Measurements from ENCODE around the gene MRGPRE.

Gene MRGPRE

GRCh38 chr11:3245071-3245470, 12.9 kb upstream of the MRGPRE start:
- Histone ChIP-seq H3K4me1 (ENCODE audit: control insufficient read depth in 1 of 2, insufficient read depth in 1 of 2, low read depth in 1 of 2, low read length in 1 of 2) (no peaks in the 10 kb centered on the region), H3K27ac (no peak overlapping the region), H3K9me3 (no peaks in the 10 kb centered on the region), H3K27me3 (no peaks in the 10 kb centered on the region), H3K4me3 (ENCODE audit: low read depth in 1 of 2, low read length in 1 of 2) (no peak overlapping the region), H3K36me3 (no peaks in the 10 kb centered on the region)
- no peak for TF ChIP-seq CTCF (IDR thresholded peaks at IDR 0.05)

- Histone ChIP-seq H3K27ac (no peak overlapping the region), H3K4me3 (ENCODE audit: low read depth in 1 of 2, low read length in 1 of 2) (no peak overlapping the region), H3K27me3 (no peaks in the 10 kb centered on the region), H3K36me3 (no peaks in the 10 kb centered on the region), H3K4me1 (ENCODE audit: control insufficient read depth in 1 of 2, insufficient read depth in 1 of 2, low read depth in 1 of 2, low read length in 1 of 2) (no peaks in the 10 kb centered on the region), H3K9me3 (no peaks in the 10 kb centered on the region)
- no peak for TF ChIP-seq CTCF (IDR thresholded peaks at IDR 0.05)
These were observed 11.7 kb upstream of the MRGPRE start for GRCh38 chr11:3243880-3244279.

GRCh38 chr11:3237119-3237518, 4.9 kb upstream of the MRGPRE start:
- no peaks in the 10 kb centered on the region for H3K4me1 ChIP-seq (ENCODE audit: control insufficient read depth in 1 of 2, insufficient read depth in 1 of 2, low read depth in 1 of 2, low read length in 1 of 2)
- H3K4me3 ChIP-seq (ENCODE audit: low read depth in 1 of 2, low read length in 1 of 2) = no peak overlapping the region
- no peaks in the 10 kb centered on the region for H3K9me3 ChIP-seq
- no peaks in the 10 kb centered on the region for H3K36me3 ChIP-seq
- no peak overlapping the region for H3K27ac ChIP-seq
- peaks cover 5% of the 10 kb centered on the region for H3K27me3 ChIP-seq
- TF ChIP-seq CTCF (IDR thresholded peaks at IDR 0.05) = no peak

- Histone ChIP-seq H3K27me3 (peaks cover 5% of the 10 kb centered on the region), H3K27ac (no peak overlapping the region), H3K36me3 (no peaks in the 10 kb centered on the region), H3K4me3 (ENCODE audit: low read depth in 1 of 2, low read length in 1 of 2) (no peak overlapping the region), H3K4me1 (ENCODE audit: control insufficient read depth in 1 of 2, insufficient read depth in 1 of 2, low read depth in 1 of 2, low read length in 1 of 2) (no peaks in the 10 kb centered on the region), H3K9me3 (no peaks in the 10 kb centered on the region)
- no peak for TF ChIP-seq CTCF (IDR thresholded peaks at IDR 0.05)
These were observed 2.6 kb upstream of the MRGPRE start for GRCh38 chr11:3234846-3235245.

- H3K36me3 ChIP-seq = no peaks in the 10 kb centered on the region
- TF ChIP-seq CTCF (IDR thresholded peaks at IDR 0.05) = no peak
- no peak overlapping the region for H3K27ac ChIP-seq
- H3K4me3 ChIP-seq (ENCODE audit: low read depth in 1 of 2, low read length in 1 of 2) = no peak overlapping the region
- H3K27me3 ChIP-seq = peaks cover 5% of the 10 kb centered on the region
- no peaks in the 10 kb centered on the region for H3K9me3 ChIP-seq
- H3K4me1 ChIP-seq (ENCODE audit: control insufficient read depth in 1 of 2, insufficient read depth in 1 of 2, low read depth in 1 of 2, low read length in 1 of 2) = no peaks in the 10 kb centered on the region
These were observed 739 bp upstream of the MRGPRE start for GRCh38 chr11:3232956-3233355.

GRCh38 chr11:3231550-3231850, 717 bp downstream of the MRGPRE start:
- no peak for TF ChIP-seq CTCF (IDR thresholded peaks at IDR 0.05)
- no peaks in the 10 kb centered on the region for H3K36me3 ChIP-seq
- no peaks in the 10 kb centered on the region for H3K9me3 ChIP-seq
- H3K4me1 ChIP-seq (ENCODE audit: control insufficient read depth in 1 of 2, insufficient read depth in 1 of 2, low read depth in 1 of 2, low read length in 1 of 2) = no peaks in the 10 kb centered on the region
- H3K4me3 ChIP-seq (ENCODE audit: low read depth in 1 of 2, low read length in 1 of 2) = no peak overlapping the region
- H3K27ac ChIP-seq = no peak overlapping the region
- peaks cover 5% of the 10 kb centered on the region for H3K27me3 ChIP-seq
